MM.1S (cell line): ENCODE measurements around the gene MMRN2.

Experiments used
- CTCF ChIP-seq: fragments of 300-600 bp; sonication (generic); IDR thresholded peaks from 2 replicates; pipeline ENCODE4 v1.5.1; 2016; ENCODE audit warnings: antibody characterized with exemption, low read length, mixed read lengths
- EZH2 ChIP-seq: fragments of 300-600 bp; sonication (generic); optimal IDR thresholded peaks from 2 replicates; pipeline ENCODE3; 2017; ENCODE audit warnings: low read depth, mild to moderate bottlenecking, antibody characterized with exemption, low read length, mixed read lengths
- EZH2phosphoT487 ChIP-seq: fragments of 300-600 bp; sonication (generic); IDR thresholded peaks from 2 replicates; pipeline ENCODE4 v1.6.1; 2018; ENCODE audit warnings: antibody characterized with exemption, low read length

DNA sequence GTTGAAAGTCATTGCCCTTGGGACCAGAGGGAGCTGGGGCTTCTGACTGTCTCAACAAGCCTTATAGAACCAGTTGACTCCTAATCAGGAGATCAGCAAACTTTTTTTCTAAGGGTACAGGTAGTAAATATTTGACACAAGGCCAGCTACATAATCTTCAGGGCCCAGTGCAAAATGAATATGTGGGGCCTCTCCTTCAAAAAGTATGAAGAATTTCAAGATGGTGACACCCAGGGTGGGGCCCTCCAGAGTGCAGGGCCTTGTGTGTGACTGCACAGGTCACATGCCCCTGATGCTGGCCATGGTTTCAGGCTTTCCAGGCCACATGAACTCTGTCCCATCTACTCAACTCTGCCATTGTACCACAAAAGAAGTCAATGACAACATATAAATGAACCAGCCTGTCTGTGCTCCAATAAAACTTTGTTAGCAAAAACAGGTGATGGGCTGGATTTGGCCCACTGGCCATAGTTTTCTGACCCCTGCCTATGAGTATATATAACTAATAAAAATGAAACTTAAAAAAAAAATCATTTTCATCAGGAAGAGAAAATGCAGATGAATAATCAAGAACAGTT, 6.1 kb downstream of the MMRN2 start:
- TF ChIP-seq EZH2 (no peak), CTCF (no peak), EZH2phosphoT487 (no peak)
